ENCODE measurements around the gene CEP128.

The CEP128 gene

GRCh38 chr14:80567905-80568536, 373.5 kb downstream of the CEP128 start:
- ChIA-PET CTCF (no interaction called here), POLR2A (no interaction called here)
- TF ChIP-seq ARNT (IDR thresholded peaks at IDR 0.05) (no peak), BHLHE40 (IDR thresholded peaks at IDR 0.05; ENCODE audit: borderline replicate concordance) (no peak), L3MBTL2 (conservative IDR thresholded peaks at IDR 0.05) (no peak), NFRKB (IDR thresholded peaks at IDR 0.05) (no peak), TARDBP (IDR thresholded peaks at IDR 0.05) (no peak), SP1 (IDR thresholded peaks at IDR 0.05) (no peak), FOXM1 (IDR thresholded peaks at IDR 0.05; ENCODE audit: borderline replicate concordance) (no peak), PKNOX1 (IDR thresholded peaks at IDR 0.05) (no peak), FOXA1 (IDR thresholded peaks at IDR 0.05) (no peak), HDGF (IDR thresholded peaks at IDR 0.05; ENCODE audit: borderline replicate concordance) (no peak), ZNF384 (IDR thresholded peaks at IDR 0.05) (no peak), SUZ12 (IDR thresholded peaks at IDR 0.05) (no peak)
- DNase-seq (ENCODE audit: extremely low spot score) = no peak

- CTCF ChIA-PET = no interaction called here
- POLR2A ChIA-PET = no interaction called here
- TF ChIP-seq SUZ12 (IDR thresholded peaks at IDR 0.05) (no peak), FOXA1 (IDR thresholded peaks at IDR 0.05) (no peak), ZNF384 (IDR thresholded peaks at IDR 0.05) (no peak), ARNT (IDR thresholded peaks at IDR 0.05) (no peak), CTBP1 (IDR thresholded peaks at IDR 0.05; ENCODE audit: borderline replicate concordance) (no peak), L3MBTL2 (conservative IDR thresholded peaks at IDR 0.05) (no peak), LEF1 (IDR thresholded peaks at IDR 0.05; ENCODE audit: borderline replicate concordance) (no peak), NFRKB (IDR thresholded peaks at IDR 0.05) (no peak), FOXM1 (IDR thresholded peaks at IDR 0.05; ENCODE audit: borderline replicate concordance) (no peak), ELF4 (IDR thresholded peaks at IDR 0.05) (no peak)
- DNase-seq (ENCODE audit: extremely low spot score) = no peak
Measured at GRCh38 chr14:80565001-80565400, 376.5 kb downstream of the CEP128 start.

- TF ChIP-seq SUZ12 (IDR thresholded peaks at IDR 0.05) (no peak), ZNF384 (IDR thresholded peaks at IDR 0.05) (no peak), L3MBTL2 (conservative IDR thresholded peaks at IDR 0.05) (no peak), ARNT (IDR thresholded peaks at IDR 0.05) (no peak)
- no peak for DNase-seq (ENCODE audit: extremely low spot score)
- ChIA-PET POLR2A (no interaction called here), CTCF (no interaction called here)
Measured at GRCh38 chr14:80564051-80564450, 377.5 kb downstream of the CEP128 start.

GRCh38 chr14:80560800-80561657, 380.5 kb downstream of the CEP128 start:
- ChIA-PET CTCF (no interaction called here), POLR2A (no interaction called here)
- no peak for DNase-seq (ENCODE audit: extremely low spot score)
- TF ChIP-seq ARNT (IDR thresholded peaks at IDR 0.05) = no peak
- TF ChIP-seq LEF1 (IDR thresholded peaks at IDR 0.05; ENCODE audit: borderline replicate concordance) = no peak
- TF ChIP-seq FOXK2 (IDR thresholded peaks at IDR 0.05) = no peak
- TF ChIP-seq SP1 (IDR thresholded peaks at IDR 0.05) = no peak
- TF ChIP-seq TARDBP (IDR thresholded peaks at IDR 0.05) = no peak
- no peak for TF ChIP-seq HDGF (IDR thresholded peaks at IDR 0.05; ENCODE audit: borderline replicate concordance)
- no peak for TF ChIP-seq BHLHE40 (IDR thresholded peaks at IDR 0.05; ENCODE audit: borderline replicate concordance)
- TF ChIP-seq NFRKB (IDR thresholded peaks at IDR 0.05) = no peak
- TF ChIP-seq CTBP1 (IDR thresholded peaks at IDR 0.05; ENCODE audit: borderline replicate concordance) = no peak

GRCh38 chr14:80554139-80554538, 387.4 kb downstream of the CEP128 start:
- TF ChIP-seq FOXA1 (IDR thresholded peaks at IDR 0.05) (no peak), ELF4 (IDR thresholded peaks at IDR 0.05) (no peak), L3MBTL2 (conservative IDR thresholded peaks at IDR 0.05) (no peak), FOXK2 (IDR thresholded peaks at IDR 0.05) (no peak), NFRKB (IDR thresholded peaks at IDR 0.05) (no peak), LEF1 (IDR thresholded peaks at IDR 0.05; ENCODE audit: borderline replicate concordance) (no peak), ARNT (IDR thresholded peaks at IDR 0.05) (no peak), PKNOX1 (IDR thresholded peaks at IDR 0.05) (no peak), FOXM1 (IDR thresholded peaks at IDR 0.05; ENCODE audit: borderline replicate concordance) (no peak), TARDBP (IDR thresholded peaks at IDR 0.05) (no peak), HDGF (IDR thresholded peaks at IDR 0.05; ENCODE audit: borderline replicate concordance) (no peak), SUZ12 (IDR thresholded peaks at IDR 0.05) (no peak)
- CTCF ChIA-PET = no interaction called here
- DNase-seq (ENCODE audit: extremely low spot score) = no peak
- POLR2A ChIA-PET = no interaction called here

GRCh38 chr14:80549141-80549540, 392.4 kb downstream of the CEP128 start:
- ChIA-PET CTCF (no interaction called here), POLR2A (no interaction called here)
- DNase-seq (ENCODE audit: extremely low spot score) = no peak
- no peak for TF ChIP-seq SP1 (IDR thresholded peaks at IDR 0.05)
- TF ChIP-seq FOXA1 (IDR thresholded peaks at IDR 0.05) = no peak
- no peak for TF ChIP-seq FOXM1 (IDR thresholded peaks at IDR 0.05; ENCODE audit: borderline replicate concordance)
- TF ChIP-seq ZNF384 (IDR thresholded peaks at IDR 0.05) = no peak
- no peak for TF ChIP-seq CTBP1 (IDR thresholded peaks at IDR 0.05; ENCODE audit: borderline replicate concordance)
- TF ChIP-seq LEF1 (IDR thresholded peaks at IDR 0.05; ENCODE audit: borderline replicate concordance) = no peak
- TF ChIP-seq HDGF (IDR thresholded peaks at IDR 0.05; ENCODE audit: borderline replicate concordance) = no peak
- no peak for TF ChIP-seq TARDBP (IDR thresholded peaks at IDR 0.05)
- TF ChIP-seq ARNT (IDR thresholded peaks at IDR 0.05) = no peak
- TF ChIP-seq SUZ12 (IDR thresholded peaks at IDR 0.05) = no peak
- no peak for TF ChIP-seq FOXK2 (IDR thresholded peaks at IDR 0.05)
- TF ChIP-seq BHLHE40 (IDR thresholded peaks at IDR 0.05; ENCODE audit: borderline replicate concordance) = no peak
- TF ChIP-seq PKNOX1 (IDR thresholded peaks at IDR 0.05) = no peak

Measured in HEK293T (cell line).